SU-DHL-6 (cell line): ENCODE measurements around the gene NPAS3.

ENCODE experiments used
- H2AFZ ChIP-seq: fragments of 200-600 bp; sonication (generic); 2 replicates; pipeline ENCODE4 v1.6.1; 2014; ENCODE audit warnings: low read depth, mild to moderate bottlenecking, moderate library complexity, mixed read lengths, antibody characterized with exemption, low read length; ENCODE audit not compliant: severe bottlenecking
- H3F3A ChIP-seq: fragments of 200-600 bp; shearing (Covaris generic); 2 replicates; pipeline ENCODE4 v1.6.0; 2016; ENCODE audit warnings: antibody characterized with exemption, mild to moderate bottlenecking; ENCODE audit not compliant: insufficient read depth
- H3K27ac ChIP-seq: fragments of 200-600 bp; sonication (generic); 2 replicates; pipeline ENCODE4 v1.5.1; 2016; ENCODE audit warnings: low read depth, mild to moderate bottlenecking, low read length, moderate library complexity, mixed read lengths
- H3K27me3 ChIP-seq: fragments of 200-600 bp; sonication (generic), shearing (Covaris generic); 2 replicates; pipeline ENCODE4 v1.6.0; 2014; ENCODE audit warnings: mild to moderate bottlenecking, low read length
- H3K36me3 ChIP-seq: fragments of 200-600 bp; sonication (generic); 2 replicates; pipeline ENCODE4 v1.6.1; 2014; ENCODE audit warnings: mild to moderate bottlenecking, low read length, mixed read lengths
- H3K4me2 ChIP-seq: fragments of 300-600, 200-600 bp; shearing (Covaris generic), sonication (generic); 2 replicates; pipeline ENCODE4 v1.6.0; 2014; ENCODE audit warnings: low read length, low read depth, mild to moderate bottlenecking; ENCODE audit not compliant: poor library complexity, severe bottlenecking
- H3K4me3 ChIP-seq: fragments of 200-600 bp; sonication (generic); 2 replicates; pipeline ENCODE4 v1.5.1; 2014; ENCODE audit warnings: antibody characterized with exemption, low read length, mild to moderate bottlenecking, mixed read lengths; ENCODE audit not compliant: insufficient read depth, poor library complexity, severe bottlenecking
- H3K79me2 ChIP-seq: fragments of 200-600 bp; sonication (generic); 2 replicates; pipeline ENCODE4 v1.6.1; 2014; ENCODE audit warnings: mild to moderate bottlenecking, low read length, moderate library complexity; ENCODE audit not compliant: insufficient read depth
- H3K9ac ChIP-seq: fragments of 200-600 bp; sonication (generic); 2 replicates; pipeline ENCODE4 v1.7.0; 2014; ENCODE audit warnings: mild to moderate bottlenecking, low read length
- H3K9me2 ChIP-seq: fragments of 200-600 bp; sonication (generic); replicated peaks from 2 replicates; pipeline ENCODE4 v1.6.1; 2014; ENCODE audit warnings: low read length; ENCODE audit not compliant: insufficient read depth
- H3K9me3 ChIP-seq: fragments of 200-600 bp; sonication (generic); 2 replicates; pipeline ENCODE4 v1.6.1; 2014; ENCODE audit warnings: low read length, mixed read lengths; ENCODE audit not compliant: insufficient read depth
- H4K20me1 ChIP-seq: fragments of 200-600 bp; sonication (generic); 2 replicates; pipeline ENCODE4 v1.6.1; 2014; ENCODE audit warnings: low read depth, mild to moderate bottlenecking, antibody characterized with exemption, low read length, moderate library complexity, mixed read lengths
- EZH2phosphoT487 ChIP-seq: fragments of 200-600 bp; sonication (generic), shearing (Covaris generic); conservative IDR thresholded peaks from 2 replicates; pipeline ENCODE4 v1.6.1; 2018; ENCODE audit warnings: mild to moderate bottlenecking, antibody characterized with exemption, low read length, moderate library complexity, mixed read lengths
- TF ChIP-seq, protein P1 (sequence below): fragments of 200-600 bp; sonication (generic); IDR thresholded peaks from one replicate; pipeline ENCODE4 v1.5.1; 2017; ENCODE audit warnings: antibody characterized with exemption, mild to moderate bottlenecking, low read length, moderate library complexity; ENCODE audit not compliant: insufficient read depth, poor library complexity, severe bottlenecking

NPAS3 gene

DNA sequence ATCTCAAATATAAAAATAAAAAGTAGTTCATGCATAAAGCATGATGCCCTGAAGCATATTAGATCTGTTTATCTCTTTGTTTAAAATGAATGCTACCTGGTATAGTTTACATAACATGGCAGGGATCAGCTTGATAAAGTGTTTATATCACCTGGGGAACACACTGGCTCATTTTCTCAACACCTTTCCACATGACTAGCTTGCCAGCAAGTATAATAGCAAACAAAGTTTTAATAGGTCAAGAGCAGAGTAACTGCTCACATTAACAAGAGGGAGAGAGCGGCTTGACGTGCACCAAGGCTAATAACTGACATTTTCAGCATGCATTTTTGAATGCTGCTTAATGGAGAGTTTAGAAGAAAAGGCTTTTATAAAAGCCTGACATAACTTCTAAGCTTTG, 765.8 kb downstream of the NPAS3 start:
- Histone ChIP-seq H3K36me3 (no peaks in the 10 kb centered on the region), H3K79me2 (no peaks in the 10 kb centered on the region), H3K9me2 (no peaks in the 10 kb centered on the region), H3K27me3 (no peaks in the 10 kb centered on the region), H4K20me1 (no peaks in the 10 kb centered on the region), H3K9me3 (no peaks in the 10 kb centered on the region), H3K4me2 (no peak overlapping the region), H3K9ac (no peak overlapping the region), H2AFZ (no peak overlapping the region), H3F3A (no peaks in the 10 kb centered on the region), H3K4me3 (no peak overlapping the region), H3K27ac (no peak overlapping the region)
- TF ChIP-seq, protein P1, sequence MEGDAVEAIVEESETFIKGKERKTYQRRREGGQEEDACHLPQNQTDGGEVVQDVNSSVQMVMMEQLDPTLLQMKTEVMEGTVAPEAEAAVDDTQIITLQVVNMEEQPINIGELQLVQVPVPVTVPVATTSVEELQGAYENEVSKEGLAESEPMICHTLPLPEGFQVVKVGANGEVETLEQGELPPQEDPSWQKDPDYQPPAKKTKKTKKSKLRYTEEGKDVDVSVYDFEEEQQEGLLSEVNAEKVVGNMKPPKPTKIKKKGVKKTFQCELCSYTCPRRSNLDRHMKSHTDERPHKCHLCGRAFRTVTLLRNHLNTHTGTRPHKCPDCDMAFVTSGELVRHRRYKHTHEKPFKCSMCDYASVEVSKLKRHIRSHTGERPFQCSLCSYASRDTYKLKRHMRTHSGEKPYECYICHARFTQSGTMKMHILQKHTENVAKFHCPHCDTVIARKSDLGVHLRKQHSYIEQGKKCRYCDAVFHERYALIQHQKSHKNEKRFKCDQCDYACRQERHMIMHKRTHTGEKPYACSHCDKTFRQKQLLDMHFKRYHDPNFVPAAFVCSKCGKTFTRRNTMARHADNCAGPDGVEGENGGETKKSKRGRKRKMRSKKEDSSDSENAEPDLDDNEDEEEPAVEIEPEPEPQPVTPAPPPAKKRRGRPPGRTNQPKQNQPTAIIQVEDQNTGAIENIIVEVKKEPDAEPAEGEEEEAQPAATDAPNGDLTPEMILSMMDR: no peak
- no peak for TF ChIP-seq EZH2phosphoT487

DNA sequence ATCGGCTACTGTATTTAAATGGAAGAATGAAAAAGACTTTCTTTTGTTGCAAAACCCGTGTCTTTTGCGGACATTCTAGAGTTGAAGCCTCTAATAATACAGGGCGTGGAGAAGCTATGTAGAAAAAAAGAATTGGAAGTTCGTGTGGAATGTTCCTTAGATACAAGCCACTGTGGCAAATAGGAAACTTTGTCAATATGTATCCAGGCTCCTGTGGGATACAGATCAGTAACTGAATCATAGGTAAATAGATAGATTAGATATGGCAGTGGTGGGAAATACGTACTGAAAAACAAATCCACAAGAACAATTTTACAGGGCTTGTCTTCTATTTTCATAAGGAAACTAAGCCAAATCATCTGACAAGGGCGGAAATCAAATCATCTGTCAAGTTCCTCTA, 766.8 kb downstream of the NPAS3 start:
- H3K9me3 ChIP-seq: no peaks in the 10 kb centered on the region
- no peak overlapping the region for H3K27ac ChIP-seq
- no peak overlapping the region for H2AFZ ChIP-seq
- no peaks in the 10 kb centered on the region for H3K79me2 ChIP-seq
- no peaks in the 10 kb centered on the region for H3F3A ChIP-seq
- H3K9ac ChIP-seq: no peak overlapping the region
- no peaks in the 10 kb centered on the region for H3K36me3 ChIP-seq
- TF ChIP-seq, protein P1: no peak
- TF ChIP-seq EZH2phosphoT487: no peak
- H3K4me2 ChIP-seq: no peak overlapping the region
- H3K27me3 ChIP-seq: no peaks in the 10 kb centered on the region
- H3K4me3 ChIP-seq: no peak overlapping the region
- no peaks in the 10 kb centered on the region for H4K20me1 ChIP-seq
- H3K9me2 ChIP-seq: no peaks in the 10 kb centered on the region

DNA sequence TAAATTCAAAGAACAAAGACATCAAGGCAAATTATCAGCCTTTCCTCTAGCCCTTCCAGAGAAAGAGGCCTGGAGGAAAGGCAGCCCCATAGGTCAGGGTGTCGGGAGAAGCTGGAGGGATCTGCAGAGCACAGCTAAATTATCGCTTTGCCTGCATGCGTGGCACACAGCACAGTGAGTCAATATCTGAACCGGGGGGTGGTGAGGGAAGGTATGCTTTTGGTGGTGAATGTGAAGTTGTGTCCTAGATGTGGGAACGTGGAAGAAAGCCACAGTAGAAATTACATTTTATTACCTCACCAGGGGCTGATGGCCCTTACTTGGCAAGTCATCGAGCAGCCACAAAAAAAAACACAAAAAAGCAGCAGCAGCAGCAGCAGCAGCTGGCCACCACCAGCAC, 769.0 kb downstream of the NPAS3 start:
- Histone ChIP-seq H3F3A (no peaks in the 10 kb centered on the region), H3K79me2 (no peaks in the 10 kb centered on the region), H3K4me3 (no peak overlapping the region), H3K9ac (no peak overlapping the region), H3K9me3 (no peaks in the 10 kb centered on the region), H3K4me2 (no peak overlapping the region), H3K27me3 (no peaks in the 10 kb centered on the region), H3K36me3 (no peaks in the 10 kb centered on the region), H3K27ac (no peak overlapping the region), H2AFZ (no peak overlapping the region), H4K20me1 (no peaks in the 10 kb centered on the region), H3K9me2 (no peaks in the 10 kb centered on the region)
- no peak for TF ChIP-seq EZH2phosphoT487
- TF ChIP-seq, protein P1: no peak

DNA sequence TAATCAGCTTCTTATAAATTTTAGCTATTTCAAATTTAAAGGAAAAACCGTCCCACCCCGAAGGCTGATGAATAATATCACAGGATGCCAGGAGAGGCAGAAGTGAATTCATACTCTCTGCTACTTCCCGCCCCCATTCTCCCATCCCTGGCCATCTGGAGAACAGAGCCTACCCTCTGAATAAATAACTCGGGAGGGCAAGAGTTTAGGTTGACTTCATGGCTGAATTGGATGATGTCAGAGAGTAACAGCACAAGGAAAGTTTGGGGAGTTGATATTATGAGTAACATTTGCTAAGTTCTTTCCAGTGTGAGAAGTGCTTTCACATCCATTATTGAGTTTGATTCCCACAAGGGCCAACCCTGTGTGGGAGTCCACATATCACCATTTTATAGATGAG, 770.6 kb downstream of the NPAS3 start:
- H2AFZ ChIP-seq: no peak overlapping the region
- H3K9me3 ChIP-seq: no peaks in the 10 kb centered on the region
- no peaks in the 10 kb centered on the region for H4K20me1 ChIP-seq
- H3K4me2 ChIP-seq: no peak overlapping the region
- no peak overlapping the region for H3K4me3 ChIP-seq
- no peaks in the 10 kb centered on the region for H3K27me3 ChIP-seq
- no peaks in the 10 kb centered on the region for H3K36me3 ChIP-seq
- H3F3A ChIP-seq: no peaks in the 10 kb centered on the region
- TF ChIP-seq EZH2phosphoT487: no peak
- TF ChIP-seq, protein P1: no peak
- H3K9me2 ChIP-seq: no peaks in the 10 kb centered on the region
- no peaks in the 10 kb centered on the region for H3K79me2 ChIP-seq
- no peak overlapping the region for H3K27ac ChIP-seq
- no peak overlapping the region for H3K9ac ChIP-seq
